ENCODE data around the gene SEL1L.
"Not testable (repeated sequence)": the region's sequence is repeated elsewhere in the genome, so short reads cannot be mapped to it uniquely, and the experiment has no call there.

Gene SEL1L

DNA sequence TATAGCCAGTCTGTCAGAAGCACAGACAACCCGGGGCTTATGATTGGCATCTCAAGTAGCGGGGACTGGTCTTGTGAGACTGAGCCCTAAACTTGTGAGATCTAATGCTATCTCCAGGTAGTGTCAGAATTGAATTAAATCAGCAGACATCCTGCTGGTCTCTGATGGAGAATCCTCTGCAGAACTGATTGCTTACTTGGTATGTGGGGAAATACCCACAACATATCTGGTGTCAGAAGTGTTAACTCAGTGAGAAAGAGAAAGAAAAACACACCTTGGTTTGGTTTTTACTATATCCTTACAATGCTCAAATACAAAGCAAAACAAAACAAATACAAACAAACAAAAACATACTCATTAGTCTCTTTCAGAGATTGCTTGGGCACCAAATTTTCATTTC, 10.0 kb downstream of the SEL1L start:
- DNase-seq, result no peak

DNA sequence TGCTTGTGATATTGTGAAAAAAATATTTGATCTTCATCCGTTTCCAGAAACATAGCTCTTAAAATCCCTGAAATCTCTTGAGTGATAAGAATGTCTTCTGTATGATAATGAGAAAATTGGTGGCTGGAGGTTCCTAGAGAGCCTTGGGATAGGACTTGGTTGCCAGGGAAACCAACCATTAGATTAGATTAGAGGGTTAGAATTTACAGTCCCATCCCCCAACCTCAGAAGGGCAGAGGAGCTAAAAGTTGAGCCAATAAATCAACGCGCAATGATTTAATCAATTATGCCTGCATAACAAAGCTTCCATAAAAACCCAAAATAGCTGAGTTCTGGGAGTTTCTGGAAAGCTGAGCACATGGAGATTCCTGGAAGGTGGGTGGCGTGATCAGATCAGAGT, 10.6 kb downstream of the SEL1L start:
- no peak for DNase-seq

DNA sequence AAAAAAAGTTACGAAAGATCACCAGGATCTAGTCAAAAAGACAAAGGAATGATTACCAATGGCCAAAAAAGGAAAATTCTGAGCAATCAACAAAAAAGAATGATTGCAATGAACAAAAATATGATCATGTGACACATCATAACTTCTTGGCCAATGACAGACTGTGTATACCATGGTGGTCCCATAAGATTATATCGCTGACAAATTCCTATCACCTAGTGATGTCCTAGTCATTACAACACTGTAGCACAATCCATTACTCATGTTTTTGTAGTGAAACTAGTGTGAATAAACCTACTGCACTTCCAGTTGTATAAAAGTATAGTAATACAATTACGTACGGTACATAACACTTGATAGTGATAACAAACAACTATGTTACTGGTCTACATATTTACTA, 12.3 kb downstream of the SEL1L start:
- DNase-seq, result no peak

DNA sequence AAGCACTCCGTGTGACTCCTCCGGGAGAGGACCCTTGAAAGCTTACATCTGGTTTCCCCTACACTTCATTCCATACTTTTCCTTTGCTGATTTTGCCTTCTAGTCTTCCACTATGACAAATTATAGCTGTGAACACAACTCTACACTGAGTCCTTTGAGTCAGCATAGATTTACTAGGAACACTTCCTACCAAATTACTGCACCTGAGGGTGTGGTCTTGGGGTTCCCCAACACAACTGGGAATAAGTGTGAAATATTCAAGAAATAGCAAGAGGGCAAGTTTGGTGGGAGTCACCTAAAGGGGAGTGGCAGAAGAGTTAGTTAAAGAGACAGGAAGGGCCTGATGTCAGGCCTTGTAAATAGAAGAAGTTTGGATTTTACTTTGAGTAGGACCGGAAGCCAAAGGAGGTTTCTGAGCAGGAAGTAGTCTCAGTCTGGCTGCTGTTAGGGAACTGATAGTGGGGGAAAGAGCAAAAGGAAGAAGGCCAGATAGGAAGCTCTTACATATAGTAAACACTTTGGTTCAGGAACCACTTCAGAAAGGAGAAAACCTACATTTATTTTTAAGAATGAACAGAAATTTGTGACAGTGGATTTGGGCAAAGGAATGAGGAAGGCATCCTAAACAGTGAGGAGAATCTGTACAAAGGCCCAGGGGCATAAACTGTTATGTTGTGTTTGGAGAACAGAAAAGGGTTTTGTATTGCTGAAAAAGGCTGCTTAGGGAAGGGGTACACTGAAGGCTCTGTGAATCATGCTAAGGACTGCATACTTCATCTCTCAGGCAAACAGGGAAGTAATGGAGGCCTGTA, 14.2 kb downstream of the SEL1L start:
- no peak for DNase-seq

DNA sequence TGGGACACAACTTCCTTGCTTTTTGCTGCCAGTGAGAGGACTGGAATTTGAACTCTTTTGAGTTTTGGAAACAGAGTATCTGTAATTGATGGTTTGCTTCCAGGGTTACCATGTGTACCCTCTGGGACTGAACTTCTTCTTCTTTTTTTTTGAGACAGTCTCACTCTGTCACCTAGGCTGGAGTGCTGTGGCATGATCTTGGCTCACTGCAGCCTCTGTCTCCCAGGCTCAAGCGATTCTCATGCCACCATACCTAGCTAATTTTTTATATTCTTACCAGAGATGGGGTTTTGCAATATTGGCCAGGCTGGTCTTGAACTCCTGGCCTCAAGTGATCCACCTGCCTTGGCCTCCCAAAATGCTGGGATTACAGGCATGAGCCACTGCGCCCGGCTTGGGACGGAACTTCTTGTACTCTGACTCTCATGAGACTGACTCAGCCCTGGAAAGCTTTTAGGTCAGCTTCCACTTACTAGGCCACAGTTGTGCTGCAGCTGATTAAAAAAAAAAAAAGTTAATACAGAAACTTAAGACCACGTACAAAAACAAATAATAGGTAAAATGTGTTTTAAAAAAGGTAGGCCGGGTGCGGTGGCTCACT, 15.8 kb downstream of the SEL1L start:
- DNase-seq, result no peak

DNA sequence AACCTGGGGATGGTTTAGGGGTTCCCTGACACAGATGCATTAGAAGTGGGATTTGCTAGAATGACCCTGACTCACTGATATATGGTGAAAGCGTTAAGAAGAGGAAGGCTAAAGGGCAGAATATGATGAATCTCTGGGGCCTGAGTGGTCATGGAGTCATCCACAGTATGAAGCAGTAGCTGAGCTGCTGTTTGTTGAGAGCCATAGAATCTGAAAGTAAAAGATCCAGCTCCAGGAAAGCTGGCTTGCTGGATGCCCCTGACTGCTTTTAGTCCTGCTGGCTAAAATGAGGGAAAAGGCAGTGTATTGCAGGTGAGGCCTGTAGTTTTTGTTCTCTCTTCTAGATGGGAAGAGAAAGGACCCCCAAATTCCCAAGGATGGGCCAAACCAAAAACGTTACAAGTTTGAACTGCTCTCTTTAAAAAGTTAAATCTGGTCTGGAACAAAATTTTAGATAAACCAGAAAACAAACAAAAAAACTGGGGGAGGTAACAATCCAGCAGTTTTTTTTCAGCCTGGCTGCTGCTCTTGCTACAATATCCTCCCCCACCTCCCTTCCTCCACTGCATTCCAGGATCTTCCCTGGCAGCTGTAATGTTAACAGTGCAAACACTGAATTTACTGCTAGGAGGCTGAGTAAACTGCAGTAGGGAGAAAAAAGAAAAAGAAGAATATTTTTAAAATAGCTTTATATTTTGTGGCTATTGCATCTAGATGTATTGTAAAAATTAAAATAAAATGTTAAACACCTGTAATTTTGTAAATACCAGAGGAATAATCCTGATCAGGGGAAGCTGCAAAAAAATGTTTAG, 16.5 kb downstream of the SEL1L start:
- DNase-seq, result no peak

DNA sequence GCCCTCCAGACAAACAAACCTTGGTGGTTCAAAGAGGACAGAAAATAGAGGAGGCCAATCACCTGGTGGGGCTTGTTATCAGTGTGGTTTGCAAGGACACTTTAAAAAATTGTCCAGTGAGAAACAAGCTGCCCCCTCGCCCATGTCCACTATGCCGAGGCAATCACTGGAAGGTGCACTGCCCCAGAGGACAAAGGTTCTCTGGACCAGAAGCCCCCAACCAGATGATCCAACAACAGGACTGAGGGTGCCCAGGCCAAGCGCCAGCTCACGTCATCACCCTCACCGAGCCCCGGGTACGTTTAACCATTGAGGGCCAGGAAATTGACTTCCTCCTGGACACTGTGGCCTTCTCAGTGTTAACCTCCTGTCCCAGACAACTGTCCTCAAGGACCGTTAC, 17.7 kb downstream of the SEL1L start:
- DNase-seq, result not testable (repeated sequence)

DNA sequence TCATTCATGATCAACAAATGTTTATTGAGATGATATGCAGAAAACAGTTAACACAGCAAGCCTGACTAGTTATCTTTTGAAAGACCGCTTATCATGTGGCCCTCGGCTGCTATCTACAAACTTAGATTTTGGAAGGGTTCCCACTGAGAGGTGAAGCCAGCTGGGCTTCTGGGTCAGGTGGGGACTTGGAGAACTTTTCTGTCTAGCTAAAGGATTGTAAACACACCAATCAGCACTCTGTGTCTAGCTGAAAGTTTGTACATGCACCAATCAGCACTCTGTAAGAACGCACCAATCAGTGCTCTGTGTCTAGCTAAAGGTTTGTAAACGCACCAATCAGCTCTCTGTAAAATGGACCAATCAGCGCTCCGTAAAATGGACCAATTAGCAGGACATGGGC, 20.8 kb downstream of the SEL1L start:
- not testable (repeated sequence) for DNase-seq

DNA sequence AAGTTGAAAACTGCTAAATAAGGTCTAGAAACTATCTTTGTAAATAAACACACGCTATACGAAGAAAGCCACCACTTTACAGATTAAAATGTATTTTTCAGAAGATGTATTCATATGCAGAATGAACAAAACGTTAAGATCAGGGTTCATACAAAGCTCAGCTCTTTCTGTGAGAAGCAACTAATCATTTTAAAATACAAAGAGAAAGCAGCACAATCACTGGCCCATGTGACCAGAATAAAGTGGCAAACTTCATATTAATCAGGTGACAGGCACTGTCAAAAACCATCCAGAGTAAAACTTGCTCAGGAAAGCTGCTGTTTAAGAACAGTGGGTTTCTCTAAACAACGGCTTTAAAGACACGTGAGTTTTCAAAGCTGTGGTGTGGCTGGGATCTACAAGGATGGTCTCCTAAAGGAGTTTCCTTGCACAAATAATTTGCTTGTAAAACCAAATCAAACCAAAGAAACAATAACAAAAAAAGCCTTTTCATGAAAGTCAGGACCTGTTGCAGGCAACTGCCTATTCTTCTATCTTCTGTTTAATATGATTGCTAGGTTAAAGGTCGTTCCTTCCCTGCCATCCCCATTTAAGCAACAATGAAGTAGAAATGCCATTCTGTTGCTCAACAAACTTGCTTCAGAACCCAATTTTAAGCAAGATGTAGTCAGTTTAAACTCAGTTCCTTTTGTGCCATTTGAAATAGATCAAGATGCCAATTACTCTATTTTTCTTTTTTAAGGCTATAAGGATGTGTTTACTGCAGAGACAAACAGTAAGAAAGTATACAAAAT, 22.3 kb downstream of the SEL1L start:
- DNase-seq, result no peak

DNA sequence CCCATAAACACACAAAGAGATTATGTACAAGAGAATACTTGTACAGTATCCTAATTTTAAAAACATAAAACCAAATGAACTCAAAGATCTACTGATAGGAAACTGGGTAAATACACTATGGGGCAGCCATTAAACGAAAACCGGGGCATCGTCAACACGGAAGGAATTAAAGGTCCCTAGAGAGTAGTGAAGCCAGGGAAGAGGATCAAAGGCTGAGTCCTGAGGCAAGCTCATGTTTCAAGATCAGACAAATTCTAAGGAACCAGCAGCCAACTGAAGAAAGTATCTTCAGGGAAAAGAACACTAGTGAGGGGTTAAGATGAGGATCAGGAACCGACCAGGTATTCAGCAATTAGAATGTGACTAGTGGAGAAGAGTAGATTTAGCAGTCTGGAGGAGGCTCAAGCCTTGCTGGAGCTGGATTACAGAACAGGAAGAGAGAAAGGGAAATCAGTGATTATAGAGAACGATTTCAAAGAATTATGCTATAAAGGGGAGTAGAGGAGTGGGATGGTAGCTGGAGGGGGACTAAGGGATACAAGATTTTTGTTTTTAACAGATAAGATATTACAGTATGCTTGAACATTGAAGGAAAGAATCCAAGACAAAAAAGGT, 23.7 kb downstream of the SEL1L start:
- DNase-seq, result no peak

DNA sequence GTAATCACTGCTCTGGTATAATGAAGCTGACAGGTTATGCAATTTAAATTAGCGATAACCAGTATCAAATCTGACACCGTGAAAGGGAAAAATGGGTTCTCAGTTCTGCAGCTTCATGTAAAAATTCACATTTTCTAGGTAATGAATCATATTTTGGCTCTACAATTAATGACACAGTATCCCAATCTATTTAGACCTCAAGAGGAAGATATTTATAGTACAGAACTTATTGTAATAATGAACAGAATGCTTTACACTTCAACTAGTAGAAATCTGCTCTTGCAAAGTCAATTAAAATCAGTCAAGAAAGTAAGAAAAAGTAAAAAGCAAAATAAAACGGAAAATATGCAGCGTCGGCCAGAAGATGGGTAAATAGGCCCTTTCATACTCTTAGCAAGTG, 24.3 kb downstream of the SEL1L start:
- no peak for DNase-seq

DNA sequence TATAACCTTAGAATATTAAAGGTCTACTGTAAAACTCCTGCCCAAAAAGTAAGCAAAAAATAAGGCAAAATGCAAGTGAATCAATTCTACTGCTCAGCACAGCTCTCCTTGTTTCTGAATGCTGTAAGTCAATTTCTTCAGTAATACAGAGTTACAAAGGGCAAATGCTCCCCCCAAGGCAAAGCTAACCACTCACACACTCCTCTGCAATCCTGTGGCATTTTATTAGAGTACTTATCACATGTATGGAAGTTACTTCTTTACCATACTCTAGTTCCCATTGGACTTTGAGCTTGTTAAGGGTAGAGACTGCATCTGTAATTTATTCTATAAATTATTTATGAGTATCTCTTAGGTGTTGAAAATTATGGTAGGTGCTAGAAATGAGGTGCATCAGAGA, 27.2 kb downstream of the SEL1L start:
- no peak for DNase-seq

DNA sequence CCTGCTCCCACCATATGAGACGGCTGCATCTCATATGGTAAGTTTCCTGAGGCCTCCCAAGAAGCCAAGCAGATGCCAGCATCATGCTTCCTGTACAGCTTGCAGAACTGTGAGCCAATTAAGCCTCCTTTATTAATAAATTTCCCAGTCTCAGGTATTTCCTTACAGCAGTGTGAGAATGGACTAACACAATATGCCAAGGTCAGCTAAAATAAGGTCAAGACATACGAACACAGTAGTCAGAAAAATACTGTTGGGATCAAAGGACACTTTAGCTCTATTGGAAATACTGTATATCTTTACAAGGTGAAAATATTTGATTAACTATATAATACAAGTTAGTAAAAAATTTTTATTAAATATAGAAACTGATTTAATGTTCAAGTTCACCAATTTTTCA, 28.8 kb downstream of the SEL1L start:
- no peak for DNase-seq

DNA sequence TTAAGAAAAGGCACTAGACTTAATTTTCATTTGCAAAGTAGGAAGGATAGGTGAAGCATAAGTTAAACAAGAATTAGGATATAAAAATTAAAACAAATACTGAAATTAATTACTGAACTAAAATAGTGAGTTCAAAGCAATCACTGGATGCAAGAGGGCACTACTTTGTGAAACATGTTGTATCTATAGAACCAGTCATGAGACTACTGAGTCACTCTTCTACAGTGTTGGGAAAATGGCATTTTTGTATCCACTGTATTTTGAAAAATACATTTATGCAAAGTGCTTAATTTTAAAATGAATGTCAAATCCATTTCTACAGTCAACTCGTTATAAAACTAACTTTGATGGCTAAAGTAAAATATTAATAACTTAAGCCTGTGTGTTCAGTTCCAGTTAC, 47.9 kb downstream of the SEL1L start:
- DNase-seq, result no peak

DNA sequence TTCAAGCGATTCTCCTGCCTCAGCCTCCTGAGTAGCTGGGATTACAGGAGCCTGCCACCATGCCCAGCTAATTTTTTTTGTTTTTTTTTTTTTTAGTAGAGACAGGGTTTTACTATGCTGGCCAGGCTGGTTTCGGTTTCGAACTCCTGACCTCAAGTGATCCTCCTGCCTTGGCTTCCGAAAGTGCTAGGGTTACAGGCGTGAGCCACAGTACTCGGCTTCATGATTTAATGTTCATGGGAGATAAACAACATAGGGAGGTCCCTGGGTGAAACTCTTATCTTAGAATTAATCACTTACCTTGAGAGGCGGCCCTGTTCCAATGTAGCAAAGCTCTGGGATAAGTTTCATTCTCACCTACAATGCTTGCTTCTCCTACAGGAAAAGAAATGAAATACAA, 48.3 kb downstream of the SEL1L start:
- no peak for DNase-seq

DNA sequence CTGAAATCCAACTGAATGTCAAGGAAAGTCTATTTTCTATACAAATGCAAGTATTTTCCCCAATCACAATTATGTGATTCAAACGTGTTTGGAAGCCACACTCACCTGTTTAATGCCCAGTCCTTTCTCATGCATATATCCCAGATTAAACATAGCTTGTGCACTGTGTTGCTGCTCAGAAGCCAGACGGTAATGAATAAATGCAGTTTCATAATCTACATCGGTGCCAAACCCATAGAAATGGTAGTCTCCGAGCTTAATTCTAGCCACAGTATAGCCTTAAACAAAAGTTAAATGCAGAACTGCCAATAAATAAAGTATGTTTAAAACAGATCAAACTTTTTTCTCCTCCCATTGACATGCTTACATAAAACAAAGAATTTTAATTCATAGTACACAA, 49.5 kb downstream of the SEL1L start:
- no peak for DNase-seq

DNA sequence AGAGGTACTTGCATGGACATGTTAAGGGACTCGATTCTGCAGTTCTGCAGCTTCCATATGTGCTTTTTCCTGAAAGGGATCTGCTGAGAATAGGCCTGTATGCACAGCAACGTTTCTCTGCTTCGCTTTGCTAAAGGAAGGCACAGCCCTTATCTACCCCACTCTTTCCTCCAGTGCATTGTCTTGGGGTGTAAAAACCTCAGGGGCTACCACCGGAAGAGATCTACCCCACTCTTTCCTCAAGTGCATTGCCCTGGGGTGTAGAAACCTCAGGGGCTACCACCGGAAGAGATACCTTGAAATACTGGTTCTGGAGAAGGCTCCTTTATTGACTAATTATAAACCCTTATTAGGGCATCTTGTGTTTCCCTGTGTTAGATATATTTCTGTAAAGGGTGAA, 52.9 kb downstream of the SEL1L start:
- DNase-seq, result no peak

DNA sequence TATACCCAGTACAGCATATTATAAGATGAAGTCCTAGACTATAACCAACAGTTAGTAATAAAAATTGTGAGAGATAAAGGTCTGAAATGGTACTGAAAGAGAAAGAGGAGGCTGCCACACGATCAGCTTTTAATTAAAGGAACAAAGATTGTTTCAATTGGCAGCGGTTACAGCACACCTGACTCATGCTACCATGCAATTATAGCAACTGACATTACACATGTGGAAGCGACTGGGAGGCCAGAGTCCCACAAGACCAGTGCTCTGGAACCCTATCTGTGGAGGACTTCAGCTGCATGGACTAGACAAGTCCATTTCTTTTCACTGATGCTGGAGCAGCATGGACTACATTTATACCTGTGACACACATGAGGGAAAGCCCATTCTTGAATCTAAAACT, 55.2 kb downstream of the SEL1L start:
- no peak for DNase-seq

DNA sequence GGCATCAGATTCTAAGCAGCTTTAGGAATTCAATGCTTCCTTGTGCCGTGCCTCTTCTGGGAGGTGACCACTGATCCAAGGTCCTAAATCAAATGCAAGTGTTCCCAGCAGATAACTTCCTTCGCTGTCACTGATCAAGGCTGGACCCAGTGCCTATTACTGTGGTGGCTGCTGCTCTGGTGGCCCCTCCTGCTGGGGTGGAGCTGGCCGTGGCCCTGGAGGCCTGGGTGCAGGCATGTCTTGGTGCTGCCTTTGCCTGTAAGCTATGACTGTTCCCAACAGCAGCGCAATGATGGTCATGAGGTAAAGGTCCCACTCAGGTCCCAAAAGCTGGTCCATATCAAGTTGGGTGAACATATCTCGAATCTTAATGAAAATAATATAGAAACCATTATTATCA, 56.8 kb downstream of the SEL1L start:
- no peak for DNase-seq

DNA sequence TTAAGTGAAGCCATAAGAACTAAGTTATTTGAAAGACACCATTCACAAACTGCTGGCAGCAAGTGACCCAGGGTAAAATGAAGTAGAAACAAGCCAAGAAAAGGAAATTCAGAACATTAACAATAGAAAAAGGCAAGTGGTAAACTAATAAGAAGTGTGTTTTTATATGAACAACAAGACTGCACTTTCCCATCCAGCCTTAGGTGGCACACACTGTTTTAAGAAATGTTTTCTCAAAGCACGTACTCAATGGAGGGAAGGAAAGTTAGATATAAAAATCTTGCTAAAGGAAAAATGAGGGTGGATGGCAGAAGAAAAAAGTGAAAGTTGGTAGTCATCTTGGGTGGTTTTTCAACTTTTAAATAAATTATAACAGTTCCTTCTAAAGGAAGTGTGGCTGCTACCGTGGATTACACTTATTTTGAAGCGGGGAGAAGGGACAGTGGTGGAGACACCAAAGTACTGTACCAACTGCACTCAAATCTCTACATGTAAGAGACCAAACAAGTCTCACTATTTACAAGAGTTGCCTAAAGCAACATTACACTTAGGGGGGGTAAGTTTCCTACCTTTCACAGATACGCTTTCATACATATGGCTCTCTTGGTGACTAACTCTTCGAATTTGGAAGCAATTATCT, 58.8 kb downstream of the SEL1L start:
- DNase-seq, result no peak

DNA sequence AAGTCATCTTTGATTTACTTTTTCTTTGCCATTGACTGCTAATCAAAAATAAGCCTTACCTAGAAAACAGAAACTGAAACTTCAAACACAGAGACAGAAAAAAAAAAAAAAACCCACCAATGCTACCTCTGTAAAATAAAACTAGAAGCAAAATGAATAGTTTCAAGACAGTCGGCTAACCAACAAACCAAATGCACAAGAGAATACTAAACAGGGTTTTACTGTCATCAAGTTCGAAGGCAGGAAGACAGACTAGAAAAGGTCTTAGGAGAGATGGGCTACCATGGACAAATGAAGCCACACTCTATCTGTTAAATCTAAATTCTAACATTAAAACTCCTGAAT, 59.5 kb downstream of the SEL1L start:
- no peak for DNase-seq

DNA sequence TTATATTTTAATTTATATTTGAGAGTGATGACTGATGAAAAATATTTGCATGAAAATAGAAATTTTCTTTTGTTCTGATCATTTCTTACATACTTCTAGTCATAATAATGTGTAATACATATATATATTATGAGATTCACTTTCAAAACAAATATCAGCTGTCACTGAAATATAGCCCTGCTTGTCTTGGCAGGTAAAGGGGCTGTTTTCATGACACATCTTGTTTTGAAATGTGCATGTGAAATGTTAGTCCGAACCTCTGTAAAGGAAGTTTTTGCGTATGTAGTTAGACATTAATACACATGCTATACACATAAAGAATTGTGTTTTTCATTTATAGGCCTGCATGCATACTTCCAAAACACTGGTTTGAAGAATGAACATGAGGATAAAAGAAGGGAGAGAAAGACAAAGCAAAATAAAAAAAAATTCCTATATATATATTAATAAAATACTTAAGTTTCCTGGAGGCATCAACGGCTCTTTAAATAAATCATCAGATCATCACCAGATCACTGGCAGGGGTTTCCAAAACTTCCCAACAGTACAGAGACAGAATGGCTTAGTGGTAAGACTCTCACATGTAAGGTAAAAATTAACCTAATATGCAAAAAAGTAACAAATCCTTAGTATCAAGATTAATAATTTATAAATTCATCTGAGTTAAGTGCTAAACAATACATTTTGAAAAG, 60.1 kb downstream of the SEL1L start:
- no peak for DNase-seq

Data from left hindlimb (tissue), 1 donor.